SJSA1 (cell line): ENCODE measurements around the gene TMEM240. TPM values are rescaled to one million over a fixed set of nuclear protein-coding genes. Genes with fewer than 3 reads are reported as not detected.

Experiments
- DNase-seq, 2 experiments: peaks; one replicate each; pipeline ENCODE4 v3.0.0-alpha.2; 2015 to 2020; ENCODE audit warnings: low spot score in 2 of 2, low read depth in 1 of 2
- H3K27ac ChIP-seq: fragments of 250-450 bp; sonication (Bioruptor Pico); 2 replicates; pipeline ENCODE4 v1.5.1; 2020; ENCODE audit warnings: mild to moderate bottlenecking, moderate library complexity
- H3K27me3 ChIP-seq: fragments of 250-450 bp; sonication (Bioruptor Pico); replicated peaks from 2 replicates; pipeline ENCODE4 v1.5.1; 2020; ENCODE audit warnings: mild to moderate bottlenecking, moderate library complexity
- H3K36me3 ChIP-seq: fragments of 250-450 bp; sonication (Bioruptor Pico); 2 replicates; pipeline ENCODE4 v1.5.1; 2020; ENCODE audit warnings: mild to moderate bottlenecking
- H3K4me1 ChIP-seq: fragments of 250-450 bp; sonication (Bioruptor Pico); replicated peaks from 2 replicates; pipeline ENCODE4 v1.6.1; 2021; ENCODE audit warnings: mild to moderate bottlenecking
- H3K4me3 ChIP-seq: fragments of 250-450 bp; sonication (Bioruptor Pico); 2 replicates; pipeline ENCODE4 v1.5.1; 2020; ENCODE audit warnings: mild to moderate bottlenecking
- H3K9me3 ChIP-seq: fragments of 250-450 bp; sonication (Bioruptor Pico); replicated peaks from 2 replicates; pipeline ENCODE4 v1.5.1; 2020; ENCODE audit warnings: mild to moderate bottlenecking
- total RNA-seq: library from RNA; depleted of rRNA; stranded (reverse); fragments of >200 nt; shearing (Covaris generic); gene quantifications from 2 replicates; pipeline ENCODE4 v1.2.3, GENCODE V29; 2014; rRNA removed

TMEM240 gene
- total RNA-seq, result 0.31 and 0.47 TPM in 2 replicates

- Histone ChIP-seq H3K4me3 (no peak within 1 kb of the TSS), H3K27me3 (no peaks in the 10 kb centered on the region), H3K36me3 (peaks cover 54% of the 10 kb centered on the region), H3K27ac (no peak within 1 kb of the TSS), H3K4me1 (no peaks in the 10 kb centered on the region), H3K9me3 (no peaks in the 10 kb centered on the region)
- DNase-seq, result no peak
Measured at GRCh38 chr1:1540090-1540817, at the start of gene TMEM240. TMEM240 (minus strand) TSS chr1:1540624; CDS start chr1:1540346, 278 bp downstream.

DNA sequence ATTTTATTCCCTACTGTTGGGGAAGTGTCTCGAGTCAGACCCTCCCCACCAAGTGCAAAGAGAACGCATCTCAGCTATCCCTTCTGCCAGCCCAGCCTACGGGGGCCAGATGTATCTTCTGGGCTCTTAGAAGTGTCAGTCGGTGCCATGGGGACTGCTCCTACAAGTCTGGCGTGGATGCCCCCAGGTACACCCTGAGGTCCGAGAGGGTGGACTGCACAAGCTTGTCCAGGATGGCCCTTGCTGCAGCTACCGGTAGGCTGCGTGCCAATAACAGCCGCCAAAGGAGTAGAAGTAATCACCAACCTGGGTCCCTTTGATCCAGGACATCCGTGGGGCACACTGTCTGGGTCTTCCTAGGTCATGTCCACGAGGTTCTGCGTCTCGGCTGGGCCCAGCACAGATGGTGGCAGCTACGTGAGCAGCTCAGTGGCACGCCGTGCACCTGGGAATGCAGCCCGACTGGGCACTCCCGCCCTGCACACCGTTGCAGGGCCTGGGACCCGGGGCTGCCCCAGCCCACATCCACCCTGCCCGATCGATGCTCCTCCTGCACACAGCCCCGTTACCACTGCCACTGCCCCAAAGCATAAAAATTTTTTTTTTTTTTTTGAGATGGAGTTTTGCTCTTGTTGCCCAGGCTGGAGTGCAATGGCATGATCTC lies 43.1 kb upstream of the TMEM240 start:
- Histone ChIP-seq H3K27me3 (peaks cover 35% of the 10 kb centered on the region), H3K27ac (no peak overlapping the region), H3K36me3 (no peaks in the 10 kb centered on the region), H3K4me1 (no peaks in the 10 kb centered on the region), H3K4me3 (no peak overlapping the region), H3K9me3 (no peaks in the 10 kb centered on the region)
- DNase-seq, result no peak

DNA sequence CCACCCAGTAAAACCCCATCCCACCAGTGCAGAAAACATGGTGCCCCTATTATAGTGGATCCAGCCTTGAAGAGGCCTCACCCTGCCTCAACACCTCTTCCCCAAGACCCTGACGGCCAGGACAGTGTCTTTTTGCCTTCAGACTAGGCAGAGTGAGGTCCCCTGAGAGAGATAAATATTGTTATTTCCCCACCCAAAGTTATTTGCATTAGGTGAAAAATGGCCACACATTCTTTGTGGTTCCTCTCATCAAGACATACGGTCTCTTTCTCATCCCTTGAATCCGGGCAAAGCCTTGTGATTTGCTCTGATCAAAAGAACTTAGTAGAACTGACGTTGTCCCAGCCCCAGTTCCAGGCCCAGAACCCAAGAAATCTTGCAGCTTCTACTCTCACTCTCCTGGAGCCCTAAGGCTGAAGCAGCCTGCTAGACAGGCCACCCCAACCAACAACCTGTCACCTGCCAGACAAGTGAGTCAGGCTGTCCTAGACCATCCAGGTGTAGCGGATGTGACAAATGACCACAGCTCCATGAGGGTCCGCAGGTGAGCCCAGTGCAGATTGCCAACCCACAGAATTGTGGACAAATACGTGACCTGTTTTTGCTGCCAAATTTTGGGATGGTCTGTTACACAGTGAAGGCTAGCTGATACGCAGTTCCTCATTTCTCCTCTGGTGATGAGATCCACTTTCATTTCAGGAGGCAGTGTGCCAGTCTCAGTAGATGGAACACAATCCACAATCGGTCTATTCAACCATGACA lies 42.3 kb upstream of the TMEM240 start:
- Histone ChIP-seq H3K36me3 (no peaks in the 10 kb centered on the region), H3K4me3 (no peak overlapping the region), H3K27ac (no peak overlapping the region), H3K27me3 (peaks cover 35% of the 10 kb centered on the region), H3K9me3 (no peaks in the 10 kb centered on the region), H3K4me1 (no peaks in the 10 kb centered on the region)
- no peak for DNase-seq

- no peak for DNase-seq
- 0 out of 2 replicates have a peak, but pooled peaks cover 5% of the 10 kb centered on the region for H3K9me3 ChIP-seq
- peaks cover 18% of the 10 kb centered on the region for H3K27me3 ChIP-seq
- H3K4me3 ChIP-seq, result no peak overlapping the region
- H3K27ac ChIP-seq, result no peak overlapping the region
- peaks cover 15% of the 10 kb centered on the region for H3K4me1 ChIP-seq
- peaks cover 14% of the 10 kb centered on the region for H3K36me3 ChIP-seq
Measured at GRCh38 chr1:1578371-1578940, 38.0 kb upstream of the TMEM240 start.

DNA sequence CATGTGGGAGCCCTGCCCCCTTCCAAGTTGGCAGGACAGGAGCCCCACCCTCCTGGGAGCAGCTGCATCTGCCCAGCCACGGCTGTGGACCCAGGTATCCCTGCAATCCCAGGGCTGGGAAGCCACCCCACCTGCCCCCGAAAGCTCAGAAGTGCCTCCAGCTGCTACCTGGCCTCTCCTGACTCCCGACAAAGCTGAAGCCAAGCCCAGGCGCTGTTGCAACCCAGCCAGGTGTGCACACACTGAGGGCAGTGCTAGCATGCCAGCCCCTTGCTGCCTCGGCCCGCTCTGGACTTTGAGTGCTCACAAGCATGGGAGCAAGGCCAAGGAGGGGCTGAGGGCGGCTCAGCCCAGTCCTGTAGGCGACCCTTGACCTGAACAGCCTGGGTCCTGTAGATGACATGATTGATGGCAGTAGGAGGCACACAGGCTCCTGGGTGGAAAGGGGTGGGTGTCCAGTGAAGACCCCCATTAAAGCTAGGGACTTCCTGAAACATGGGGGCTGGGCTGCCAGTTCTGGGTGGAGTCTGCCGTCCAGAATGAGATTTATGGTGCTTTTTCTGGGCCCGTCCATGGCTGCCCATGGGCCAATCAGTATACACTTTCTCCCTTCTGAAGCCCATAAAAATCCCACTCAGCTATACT lies 37.1 kb upstream of the TMEM240 start:
- no peak overlapping the region for H3K4me3 ChIP-seq
- peaks cover 20% of the 10 kb centered on the region for H3K36me3 ChIP-seq
- H3K27ac ChIP-seq, result no peak overlapping the region
- no peak for DNase-seq
- H3K4me1 ChIP-seq, result peaks cover 15% of the 10 kb centered on the region
- H3K27me3 ChIP-seq, result peaks cover 17% of the 10 kb centered on the region
- H3K9me3 ChIP-seq, result 0 out of 2 replicates have a peak, but pooled peaks cover 5% of the 10 kb centered on the region

DNA sequence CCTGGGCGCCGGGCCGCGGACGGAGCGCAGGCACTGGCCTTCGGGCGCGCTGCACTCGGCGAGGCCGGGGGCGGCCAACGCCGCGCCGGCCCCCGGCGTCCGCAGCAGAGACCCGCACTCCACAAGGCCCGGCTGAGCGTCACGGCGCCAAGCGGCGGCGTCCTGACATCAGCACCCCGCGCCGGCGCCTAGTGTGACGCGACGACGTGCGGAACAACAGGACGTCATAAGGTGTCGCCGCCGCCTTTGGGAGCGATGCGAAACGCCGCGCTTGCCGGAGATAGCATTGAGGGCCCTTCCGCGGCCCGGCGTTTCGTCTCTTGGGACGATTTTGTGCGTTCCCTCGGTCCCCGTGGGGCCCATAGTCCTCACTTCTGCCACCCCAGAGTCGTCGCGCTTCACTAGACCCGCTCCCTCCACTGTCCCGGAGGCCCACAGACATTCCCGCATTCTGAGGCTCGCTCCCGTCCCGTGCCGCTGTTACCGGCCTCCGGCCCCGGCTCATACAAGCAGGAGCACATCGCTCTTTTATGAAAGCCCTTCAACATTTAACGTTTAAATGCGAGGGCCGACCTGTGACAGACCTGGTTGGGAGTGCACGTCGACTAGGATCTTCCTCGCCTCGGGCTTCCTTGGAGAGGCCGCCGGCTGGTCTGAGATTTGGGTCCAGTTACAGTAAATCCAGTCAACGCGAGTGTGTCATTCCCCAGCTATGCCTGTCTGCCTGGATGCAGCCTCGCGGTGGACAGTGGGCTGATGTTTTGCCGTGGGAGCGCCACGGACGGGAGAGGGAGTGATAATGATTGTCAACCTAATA lies 34.5 kb upstream of the TMEM240 start, which contains the start of gene SSU72:
Gene SSU72 (minus strand): TSS at position 143 of the 817 bp plus-strand sequence. CDS start 306 bp downstream, outside the sequence.
- Histone ChIP-seq H3K27me3 (no peaks in the 10 kb centered on the region; the same call in 1 of the 2 replicates), H3K4me3 (peak within 1 kb of the TSS; percentile 100), H3K4me1 (peaks cover 15% of the 10 kb centered on the region), H3K9me3 (0 out of 2 replicates have a peak, but pooled peaks cover 5% of the 10 kb centered on the region), H3K27ac (peak within 1 kb of the TSS; percentile 98), H3K36me3 (peaks cover 36% of the 10 kb centered on the region)
- peak; percentile 87 to 92 for DNase-seq

- H3K27me3 ChIP-seq, result no peaks in the 10 kb centered on the region
- peak; percentile 62 to 64 for DNase-seq
- H3K36me3 ChIP-seq, result peaks cover 44% of the 10 kb centered on the region
- peak overlapping the region; percentile 98 for H3K27ac ChIP-seq
- H3K4me3 ChIP-seq, result peak overlapping the region; percentile 100
- H3K9me3 ChIP-seq, result 0 out of 2 replicates have a peak, but pooled peaks cover 5% of the 10 kb centered on the region
- H3K4me1 ChIP-seq, result peaks cover 15% of the 10 kb centered on the region
Measured at GRCh38 chr1:1573843-1574720, 33.7 kb upstream of the TMEM240 start.

DNA sequence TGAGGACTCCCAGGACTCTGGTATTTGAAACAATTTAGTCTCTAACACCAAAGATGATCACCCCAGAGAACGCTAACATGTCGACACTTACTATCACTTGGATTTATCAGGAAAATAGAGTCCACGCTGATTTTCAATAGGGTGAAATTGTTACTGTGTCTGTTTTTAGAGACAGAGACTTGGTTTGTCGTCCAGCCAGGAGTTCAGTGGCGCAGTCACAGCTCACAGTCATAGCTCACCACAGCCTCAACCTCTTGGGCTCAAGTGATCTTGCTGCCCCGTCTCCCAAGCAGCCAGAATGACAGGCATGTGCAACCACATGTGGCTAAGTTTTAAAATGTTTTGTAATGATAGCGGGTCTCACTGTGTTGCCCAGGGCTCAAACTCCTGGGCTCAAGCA lies 28.9 kb upstream of the TMEM240 start:
- H3K4me1 ChIP-seq, result peaks cover 3% of the 10 kb centered on the region; the same call in 1 of the 2 replicates
- H3K27ac ChIP-seq, result no peak overlapping the region
- H3K27me3 ChIP-seq, result no peaks in the 10 kb centered on the region
- 0 out of 2 replicates have a peak, but pooled peaks cover 2% of the 10 kb centered on the region for H3K9me3 ChIP-seq
- no peak for DNase-seq
- H3K36me3 ChIP-seq, result peaks cover 73% of the 10 kb centered on the region
- no peak overlapping the region for H3K4me3 ChIP-seq

DNA sequence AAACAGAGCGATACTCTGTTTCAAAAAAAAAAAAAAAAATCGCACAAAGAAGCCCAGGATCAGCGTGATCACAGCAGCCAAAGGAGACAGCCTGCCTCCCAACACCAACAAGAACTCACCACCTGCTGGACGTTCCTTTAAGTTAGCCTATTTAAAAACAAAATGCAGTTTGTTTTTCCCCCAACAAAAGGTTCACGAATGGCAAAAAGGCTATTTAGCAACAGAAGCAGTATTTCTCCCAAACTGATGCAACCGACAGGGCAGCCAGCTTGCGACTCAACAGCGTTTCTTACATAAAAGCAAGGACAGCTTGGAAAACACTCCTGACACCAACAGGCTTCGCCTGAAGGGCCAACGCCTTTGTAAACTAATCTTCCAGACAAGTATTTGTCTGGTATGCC lies 27.5 kb upstream of the TMEM240 start:
- H3K36me3 ChIP-seq, result peaks cover 79% of the 10 kb centered on the region
- no peaks in the 10 kb centered on the region for H3K9me3 ChIP-seq
- H3K4me3 ChIP-seq, result no peak overlapping the region
- H3K27me3 ChIP-seq, result no peaks in the 10 kb centered on the region
- DNase-seq, result no peak
- no peaks in the 10 kb centered on the region for H3K4me1 ChIP-seq
- no peak overlapping the region for H3K27ac ChIP-seq

GRCh38 chr1:1567152-1567875 lies 26.9 kb upstream of the TMEM240 start:
- Histone ChIP-seq H3K4me3 (no peak overlapping the region), H3K27ac (no peak overlapping the region)

GRCh38 chr1:1565340-1565739 lies 24.9 kb upstream of the TMEM240 start:
- Histone ChIP-seq H3K4me3 (no peak overlapping the region), H3K27ac (no peak overlapping the region), H3K36me3 (peaks cover 87% of the 10 kb centered on the region), H3K27me3 (no peaks in the 10 kb centered on the region), H3K4me1 (no peaks in the 10 kb centered on the region), H3K9me3 (no peaks in the 10 kb centered on the region)
- DNase-seq, result no peak

More at GRCh38 chr1:1567152-1567875, 26.9 kb upstream of the TMEM240 start:
- no peak for DNase-seq
- Histone ChIP-seq H3K36me3 (peaks cover 79% of the 10 kb centered on the region), H3K4me1 (no peaks in the 10 kb centered on the region), H3K9me3 (no peaks in the 10 kb centered on the region), H3K27me3 (no peaks in the 10 kb centered on the region)
